Stimulated activated CD4-positive, alpha-beta T cell treated with anti-CD3 and anti-CD28 coated beads, Interleukin-1b, Interleukin-23, amount 100 ng/mL, for 4 hours (primary cell): ENCODE data around the gene RCBTB2.
"Not testable (repeated sequence)": the region's sequence is repeated elsewhere in the genome, so short reads cannot be mapped to it uniquely, and the experiment has no call there.

Experiments used
- DNase-seq, 2 donors: peaks; one replicate each; pipeline ENCODE4 v3.0.0-alpha.2; 2020; ENCODE audit warnings: low read depth in 2 of 2

The RCBTB2 gene

GRCh38 chr13:48494874-48495273, 38.0 kb downstream of the RCBTB2 start:
- DNase-seq: no peak

GRCh38 chr13:48493851-48494250, 39.0 kb downstream of the RCBTB2 start:
- DNase-seq: no peak

GRCh38 chr13:48493066-48493765, 39.7 kb downstream of the RCBTB2 start:
- no peak for DNase-seq

GRCh38 chr13:48492470-48493065, 40.3 kb downstream of the RCBTB2 start:
- DNase-seq: peak; percentile 24 to 35

DNA sequence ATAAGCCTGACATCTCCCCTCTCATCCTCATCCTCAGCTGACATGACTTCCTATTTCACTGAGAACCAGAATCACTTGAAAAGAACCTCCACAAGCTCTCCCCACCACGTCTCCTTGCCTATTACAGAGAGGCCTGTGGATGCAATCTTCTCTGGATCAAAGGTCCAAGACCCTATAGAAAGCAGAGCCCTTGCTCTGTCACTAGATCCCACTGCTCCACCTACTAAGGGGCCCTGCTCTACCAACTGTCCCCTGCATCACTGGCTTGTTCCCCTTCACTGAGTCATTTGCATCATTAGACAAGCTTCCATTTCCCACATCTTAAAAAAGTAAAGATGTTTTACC, 40.8 kb downstream of the RCBTB2 start:
- no peak for DNase-seq

DNA sequence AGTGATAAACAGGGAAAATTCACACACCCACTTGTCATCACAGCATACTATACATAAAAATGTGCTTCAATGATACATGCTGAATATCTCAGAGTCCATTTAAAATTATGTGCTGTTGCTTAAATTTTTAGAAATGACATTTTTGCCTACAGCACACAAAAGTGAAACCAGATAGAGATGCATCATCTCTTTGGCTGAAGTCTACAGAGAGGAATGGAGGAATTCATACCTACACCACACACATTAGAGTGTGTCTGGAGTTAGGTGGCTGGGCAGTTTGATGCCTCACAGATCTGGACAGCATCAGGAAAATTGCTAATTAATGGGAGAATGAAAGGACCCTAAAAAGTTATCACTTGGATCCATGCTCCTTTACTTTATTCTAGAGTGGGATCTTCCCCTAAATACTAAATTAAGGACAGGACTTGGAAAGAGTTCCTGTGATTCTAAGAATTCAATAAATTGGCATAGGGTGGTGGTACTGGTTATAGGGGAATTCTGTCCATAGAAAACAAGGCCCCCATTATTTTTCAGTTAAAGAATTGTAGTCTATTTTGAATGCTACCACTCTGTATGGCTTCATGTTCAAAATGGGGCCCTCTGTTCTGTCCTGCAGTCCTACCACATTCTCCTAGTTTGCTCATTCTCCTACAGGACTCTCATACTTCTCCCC, 41.3 kb downstream of the RCBTB2 start:
- DNase-seq: no peak

DNA sequence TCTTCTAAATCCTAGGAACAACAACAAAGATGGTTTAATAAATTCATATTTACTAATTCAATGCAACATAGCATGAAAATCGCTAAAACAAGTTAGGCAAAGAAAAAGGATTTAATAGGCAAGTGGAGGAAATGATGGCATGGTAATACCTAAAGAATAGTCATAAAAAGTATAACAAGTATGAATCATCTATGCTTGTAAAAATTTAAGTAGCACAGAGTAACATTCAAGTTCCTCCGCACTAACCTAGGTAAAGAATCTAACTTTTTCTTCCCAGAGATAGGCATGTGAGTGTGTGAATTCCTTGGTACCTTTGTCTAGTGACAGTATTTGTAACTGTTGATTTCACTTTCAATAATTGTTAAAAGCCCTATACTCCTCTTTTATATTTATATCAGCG, 42.6 kb downstream of the RCBTB2 start:
- DNase-seq: no peak

GRCh38 chr13:48489666-48490065, 43.2 kb downstream of the RCBTB2 start:
- no peak for DNase-seq

DNA sequence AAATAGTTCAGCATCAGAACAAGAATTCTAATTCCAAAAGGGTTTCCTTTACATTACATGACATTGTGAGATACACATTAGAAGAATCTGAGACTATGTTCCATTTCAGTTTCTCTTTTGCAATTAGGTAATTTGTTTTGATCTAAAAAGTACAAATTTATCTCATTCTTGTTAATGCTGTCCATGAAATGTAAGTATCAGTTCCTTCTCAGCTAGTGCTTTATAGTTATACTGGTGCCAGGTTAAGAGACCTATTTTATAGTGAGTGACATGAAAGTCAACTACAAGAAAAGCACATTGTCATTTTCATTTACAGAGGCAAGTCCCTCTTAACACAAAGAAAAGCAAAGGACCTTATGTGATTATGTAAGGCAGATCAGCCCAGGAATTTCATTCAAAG, 43.9 kb downstream of the RCBTB2 start:
- DNase-seq: no peak

DNA sequence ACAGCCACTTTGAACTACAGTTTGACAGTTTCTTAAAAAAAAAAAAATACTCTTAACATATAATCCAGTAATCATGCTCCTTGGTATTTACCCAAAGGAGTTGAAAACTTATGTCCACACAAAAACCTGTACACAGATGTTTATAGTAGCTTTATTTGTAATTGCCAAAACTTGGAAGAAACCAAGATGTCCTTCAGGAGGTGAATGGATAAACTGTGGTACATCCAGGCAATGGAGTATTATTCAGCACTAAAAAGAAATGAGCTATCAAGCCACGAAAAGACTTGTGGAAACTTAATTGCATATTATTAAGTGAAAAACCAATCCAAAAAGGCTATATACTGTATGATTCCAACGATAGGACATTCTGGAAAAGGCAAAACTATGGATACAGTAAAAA, 44.9 kb downstream of the RCBTB2 start:
- DNase-seq: no peak

GRCh38 chr13:48486836-48487235, 46.0 kb downstream of the RCBTB2 start:
- DNase-seq: no peak

- no peak for DNase-seq
Measured at GRCh38 chr13:48486362-48486761, 46.5 kb downstream of the RCBTB2 start.

DNA sequence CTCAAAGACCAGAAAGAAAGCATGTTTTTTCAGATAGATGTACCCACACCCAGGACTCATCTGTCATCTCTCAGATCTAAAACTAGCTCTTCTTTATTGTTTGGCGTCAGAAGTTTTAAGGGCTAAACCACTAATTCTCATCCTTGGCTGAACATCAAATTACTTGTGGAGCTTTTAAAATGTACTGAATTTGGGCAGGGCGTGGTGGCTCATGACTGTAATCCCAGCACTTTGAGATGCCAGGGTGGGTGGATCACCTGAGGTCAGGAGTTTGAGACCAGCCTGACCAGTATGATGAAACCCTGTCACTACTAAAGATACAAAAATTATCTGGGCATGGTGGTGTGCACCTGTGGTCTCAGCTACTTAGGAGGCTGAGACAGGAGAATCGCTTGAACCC, 47.4 kb downstream of the RCBTB2 start:
- no peak for DNase-seq

GRCh38 chr13:48483575-48483974, 49.3 kb downstream of the RCBTB2 start:
- DNase-seq: no peak

DNA sequence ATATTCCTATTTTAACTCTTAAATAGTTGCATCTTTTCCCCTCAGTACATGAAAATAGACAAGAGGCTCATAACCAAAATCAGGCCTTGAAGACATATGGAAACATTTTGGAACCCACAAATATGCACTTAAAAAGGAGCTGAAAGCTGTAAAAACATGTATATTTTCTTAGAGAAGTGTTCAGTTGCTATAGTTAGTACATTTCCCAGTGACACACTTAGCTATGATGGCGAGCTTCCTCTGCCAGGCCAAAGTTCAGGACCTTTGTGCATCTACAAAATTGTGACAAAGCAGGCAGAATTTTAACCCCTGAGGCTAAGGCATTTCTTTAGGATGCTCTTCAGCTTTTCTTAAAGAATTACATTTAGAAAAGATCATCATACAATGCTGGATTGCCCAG, 54.5 kb downstream of the RCBTB2 start:
- no peak for DNase-seq

DNA sequence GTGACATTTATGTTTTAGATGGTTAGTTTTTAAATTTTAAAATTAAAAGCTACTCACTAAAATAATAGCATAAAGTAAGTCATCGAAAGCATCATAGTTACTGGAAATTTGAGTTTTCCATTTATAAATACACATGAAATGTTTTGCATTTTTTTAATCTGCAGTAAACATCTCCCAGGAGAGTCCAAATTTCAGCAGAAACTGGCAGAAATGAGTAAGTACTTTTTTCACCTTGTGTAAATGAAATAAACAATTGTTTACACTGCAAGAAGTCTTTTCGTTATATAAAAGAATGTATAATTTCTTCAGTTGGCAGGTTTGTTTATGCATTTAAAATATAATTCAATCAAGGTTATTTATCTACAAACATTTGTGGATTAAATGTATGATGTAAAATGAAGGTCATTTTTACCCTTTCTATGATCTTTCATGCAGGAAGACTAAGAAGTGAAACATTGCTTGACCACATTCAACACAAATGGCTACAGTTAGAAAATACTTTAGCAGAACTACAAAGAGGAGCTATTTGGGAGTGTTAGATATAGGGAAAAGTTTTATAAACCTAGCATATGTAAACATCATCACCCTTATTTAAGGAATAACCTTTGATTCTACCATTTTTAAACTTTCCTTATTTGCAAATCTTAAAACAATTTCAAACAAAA, 55.6 kb downstream of the RCBTB2 start:
- no peak for DNase-seq

- DNase-seq: no peak
Measured at GRCh38 chr13:48476686-48477085, 56.2 kb downstream of the RCBTB2 start.

DNA sequence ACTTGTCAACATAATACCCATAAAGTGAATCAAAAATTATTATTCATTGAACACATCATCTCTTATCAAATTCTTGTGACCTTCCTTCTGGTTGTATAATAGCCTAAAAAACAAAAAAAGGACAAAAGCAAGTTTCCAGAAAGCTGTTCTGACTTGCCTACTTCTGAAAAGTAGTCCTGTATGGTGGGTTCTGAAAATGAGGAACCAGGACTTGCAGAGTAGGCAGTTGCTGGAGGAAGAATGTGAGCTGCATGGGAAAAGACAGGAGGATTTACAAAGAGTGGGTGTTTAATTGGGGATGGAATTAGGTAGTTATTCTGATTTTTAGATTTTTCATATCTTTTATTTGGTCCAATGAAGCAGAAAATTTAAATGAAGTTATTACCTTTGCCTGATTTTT, 56.7 kb downstream of the RCBTB2 start:
- no peak for DNase-seq

DNA sequence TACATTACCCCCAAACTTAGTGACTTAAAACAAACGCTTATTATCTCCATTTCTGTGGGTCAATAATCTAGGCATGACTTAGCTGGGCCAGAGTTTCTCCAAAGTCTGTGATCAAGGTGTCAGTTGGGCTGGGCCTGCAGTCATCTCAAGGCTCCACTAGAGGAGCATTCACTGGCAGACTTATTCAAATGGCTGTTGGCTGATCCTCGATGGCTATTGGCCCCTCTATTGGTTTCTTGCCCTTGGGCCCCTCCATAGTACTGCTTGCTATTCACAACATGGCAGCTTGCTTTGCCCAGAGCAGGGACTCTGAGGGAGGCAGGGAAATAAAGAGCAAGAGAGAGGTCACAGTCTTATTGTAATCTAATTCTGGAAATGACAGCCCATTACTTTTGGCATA, 57.6 kb downstream of the RCBTB2 start:
- no peak for DNase-seq

- no peak for DNase-seq
Measured at GRCh38 chr13:48457578-48458242, 75.2 kb downstream of the RCBTB2 start.

GRCh38 chr13:48456546-48456945, 76.3 kb downstream of the RCBTB2 start:
- DNase-seq: no peak

DNA sequence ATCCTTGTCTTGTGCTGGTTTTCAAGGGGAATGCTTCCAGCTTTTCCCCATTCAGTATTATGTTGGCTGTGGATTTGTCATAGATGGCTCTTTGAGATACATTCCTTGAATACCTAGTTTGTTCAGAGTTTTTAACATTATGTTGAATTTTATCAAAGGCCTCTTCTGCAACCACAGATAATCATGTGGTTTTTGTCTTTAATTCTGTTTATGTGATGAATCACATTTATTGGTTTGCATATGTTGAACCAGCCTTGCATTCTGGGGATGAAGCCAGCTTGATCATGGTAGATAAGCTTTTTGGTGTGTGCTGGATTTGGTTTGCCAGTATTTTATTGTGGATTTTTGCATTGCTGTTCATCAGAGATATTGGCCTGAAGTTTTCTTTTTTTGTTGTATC, 81.7 kb downstream of the RCBTB2 start:
- not testable (repeated sequence) for DNase-seq
